HG03066 (cell line): ENCODE data around the gene CTNNA3.

Experiments used
- ATAC-seq: cut with Tn5 transposase; IDR thresholded peaks from one replicate; pipeline ENCODE4 v1.9.1; 2021; ENCODE audit warnings: low read depth; ENCODE audit not compliant: unreplicated experiment

CTNNA3 gene

DNA sequence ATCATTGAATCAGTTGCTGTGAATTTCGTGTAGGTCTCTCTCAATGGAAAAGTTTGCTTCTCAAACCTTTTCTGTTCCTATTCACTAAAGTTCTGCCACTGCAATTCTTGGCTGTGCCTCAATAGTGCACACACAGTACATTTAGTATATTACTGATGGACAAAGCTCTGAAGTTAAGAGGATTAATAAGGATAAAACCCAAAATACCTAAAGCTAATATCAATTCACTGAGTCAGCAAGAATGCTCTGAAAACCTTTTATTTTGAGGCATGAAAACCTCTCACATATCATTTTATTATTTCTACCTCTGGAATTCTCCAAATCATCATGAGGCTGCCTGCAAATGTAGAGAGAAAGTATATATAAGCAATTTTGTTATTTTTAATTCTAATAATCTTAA lies 1403.5 kb downstream of the CTNNA3 start:
- ATAC-seq: no peak

DNA sequence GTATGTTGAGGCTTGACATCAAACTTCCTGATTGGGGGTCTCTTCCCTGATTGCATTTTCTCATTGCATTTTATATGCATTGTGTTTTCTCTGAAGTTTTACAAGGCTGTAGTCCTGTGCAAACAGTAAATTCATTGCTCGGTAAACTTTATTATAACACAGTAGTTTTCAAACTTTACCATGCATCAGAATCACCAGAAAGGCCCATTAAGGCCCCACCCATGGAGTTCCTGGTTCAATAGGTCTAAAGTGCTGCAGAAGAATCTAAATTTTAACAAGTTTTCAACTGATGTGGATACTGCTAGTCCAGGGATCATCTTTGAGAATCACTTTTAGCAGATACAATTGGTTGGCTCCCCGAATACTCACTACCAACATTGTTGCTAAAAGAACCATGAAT lies 1404.9 kb downstream of the CTNNA3 start:
- ATAC-seq: no peak

DNA sequence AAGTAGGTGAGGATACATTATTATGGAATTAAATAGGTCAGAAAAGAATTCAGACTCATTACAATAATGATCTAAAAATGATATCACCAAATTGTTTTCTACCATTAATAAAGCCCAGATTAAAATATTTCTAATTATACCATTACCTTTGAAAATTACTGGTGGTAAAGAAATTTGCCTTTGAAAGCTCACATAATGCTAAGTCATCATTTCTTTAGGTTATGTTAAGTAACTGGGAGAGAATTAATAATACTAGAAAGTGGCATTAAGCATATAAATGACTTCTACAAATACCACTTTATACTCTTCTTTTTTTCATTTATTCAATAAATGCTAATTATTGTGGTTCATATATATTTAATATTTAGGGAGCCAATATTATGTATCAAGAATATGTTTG lies 1411.4 kb downstream of the CTNNA3 start:
- ATAC-seq: no peak

DNA sequence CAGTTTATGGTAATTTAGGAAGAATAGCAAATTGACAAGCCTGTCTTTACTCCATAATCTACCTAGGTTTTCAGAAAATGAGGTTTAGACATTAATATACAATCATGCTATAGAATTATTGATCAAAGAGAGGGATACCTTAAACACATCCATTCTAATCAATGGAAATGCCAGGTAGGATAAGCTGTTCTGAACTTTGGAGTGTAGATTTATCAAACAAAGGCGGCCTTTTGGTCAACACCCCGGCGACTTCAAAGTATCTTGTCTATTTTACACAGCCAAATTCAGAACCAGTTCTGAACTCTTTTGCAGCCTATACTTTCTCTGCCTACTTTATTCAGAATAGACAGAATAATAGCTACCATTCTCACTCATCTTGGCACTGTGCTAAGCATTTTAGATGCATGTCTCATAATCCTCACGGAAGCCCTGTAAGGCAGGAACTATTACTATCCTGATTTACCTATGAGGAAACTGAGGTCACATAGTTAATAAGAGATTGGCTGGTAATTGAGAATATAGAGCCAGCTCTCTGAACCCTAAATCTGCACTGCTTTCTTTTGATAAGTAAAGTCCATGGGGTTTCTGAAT lies 1412.0 kb downstream of the CTNNA3 start:
- no peak for ATAC-seq

DNA sequence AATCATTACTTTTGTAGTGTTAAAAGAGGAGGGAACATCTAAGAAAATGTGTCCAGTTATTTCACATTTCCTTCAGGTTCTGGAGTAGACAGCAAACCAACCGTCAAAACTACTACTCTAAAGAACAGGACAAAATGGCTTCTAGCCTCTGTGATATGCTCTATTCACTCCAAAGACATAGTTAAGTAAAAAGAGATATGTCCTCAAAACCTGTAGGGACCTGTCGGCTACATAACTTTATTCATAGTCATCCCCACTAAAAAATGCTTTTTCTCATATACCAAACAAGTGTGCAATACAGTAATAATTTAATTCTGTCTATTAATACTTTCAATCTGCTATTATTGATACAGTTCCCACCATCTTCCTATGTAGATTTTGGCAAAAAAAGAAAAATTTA lies 1412.9 kb downstream of the CTNNA3 start:
- ATAC-seq: no peak

DNA sequence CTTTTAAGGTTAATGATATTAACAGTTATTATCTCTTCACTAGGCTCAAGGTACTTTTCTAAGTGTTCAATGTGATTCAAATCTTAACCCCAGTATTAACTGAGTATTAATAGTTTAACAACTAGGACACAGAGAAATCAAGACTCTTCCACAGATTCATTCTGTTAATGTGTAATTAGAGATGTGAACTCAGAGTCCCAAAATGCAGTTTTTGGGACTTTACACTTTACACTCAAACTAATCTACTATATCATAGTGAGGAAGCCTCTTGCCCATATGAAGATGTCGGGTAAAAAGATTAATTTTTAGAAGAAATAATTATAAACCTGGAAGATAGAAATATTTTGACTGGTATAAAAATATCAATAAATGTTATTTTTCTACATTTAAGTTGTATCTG lies 1414.7 kb downstream of the CTNNA3 start:
- ATAC-seq: no peak

DNA sequence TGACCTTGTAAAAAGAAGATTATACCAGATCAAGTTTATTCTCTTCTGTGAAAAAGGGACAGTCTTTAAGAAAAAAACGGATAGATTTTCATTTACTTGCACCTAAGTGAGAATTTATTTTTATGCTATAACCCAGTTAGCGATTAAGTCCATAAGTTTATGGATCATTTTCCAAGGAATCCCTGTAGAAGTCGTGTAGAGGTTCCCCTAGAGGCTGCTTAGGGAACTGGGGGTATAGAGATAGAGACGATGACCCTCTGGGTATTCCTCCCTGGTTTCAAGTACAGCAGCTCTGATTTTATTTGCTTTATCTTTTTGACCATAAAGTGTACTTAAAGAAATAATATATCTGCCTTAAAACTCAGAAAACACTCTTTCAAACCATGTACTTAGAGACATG lies 1418.5 kb downstream of the CTNNA3 start:
- no peak for ATAC-seq

DNA sequence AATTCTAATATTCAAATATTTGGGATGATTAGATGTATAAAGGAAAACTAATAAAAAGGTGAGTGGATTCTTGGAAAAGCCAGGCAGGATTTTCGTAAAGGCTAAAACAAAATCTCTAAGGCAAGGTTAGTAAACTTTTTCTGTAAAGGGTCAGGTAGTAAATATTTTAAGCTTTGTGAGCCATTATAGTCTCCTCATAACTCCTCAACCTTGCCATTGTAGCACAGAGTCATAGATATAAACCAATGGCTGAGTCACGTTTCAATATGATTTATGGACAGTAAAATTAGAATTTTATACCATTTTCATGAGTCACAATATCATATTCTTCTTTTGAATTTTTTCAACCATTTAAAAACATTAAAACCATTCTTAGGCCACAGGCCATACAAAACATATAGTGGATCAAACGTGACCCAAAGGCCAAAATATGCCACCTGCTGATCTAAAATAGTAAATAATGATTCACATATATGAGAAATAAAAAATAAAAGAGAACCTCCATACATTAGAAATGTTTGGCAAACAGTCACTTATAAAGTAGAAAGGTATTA lies 1422.0 kb downstream of the CTNNA3 start:
- no peak for ATAC-seq

DNA sequence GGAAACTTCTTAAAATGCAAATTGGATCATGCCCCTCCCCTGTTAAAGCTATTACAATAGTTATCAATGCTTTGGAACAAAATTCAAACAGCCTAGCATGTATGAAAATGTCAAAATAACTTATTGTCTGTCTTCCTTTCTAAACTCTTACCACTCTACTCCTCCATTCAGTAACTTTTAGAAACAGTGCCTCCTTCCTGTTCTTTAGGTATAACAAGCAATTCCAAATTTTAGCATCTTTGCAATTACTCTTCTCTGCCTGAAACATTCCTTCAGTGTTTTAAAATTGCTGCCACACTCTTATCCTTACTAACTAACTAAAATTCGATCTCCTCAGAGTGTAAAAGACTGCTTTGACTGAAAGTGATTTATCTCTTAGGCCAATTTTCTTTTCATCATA lies 1430.6 kb downstream of the CTNNA3 start:
- no peak for ATAC-seq

DNA sequence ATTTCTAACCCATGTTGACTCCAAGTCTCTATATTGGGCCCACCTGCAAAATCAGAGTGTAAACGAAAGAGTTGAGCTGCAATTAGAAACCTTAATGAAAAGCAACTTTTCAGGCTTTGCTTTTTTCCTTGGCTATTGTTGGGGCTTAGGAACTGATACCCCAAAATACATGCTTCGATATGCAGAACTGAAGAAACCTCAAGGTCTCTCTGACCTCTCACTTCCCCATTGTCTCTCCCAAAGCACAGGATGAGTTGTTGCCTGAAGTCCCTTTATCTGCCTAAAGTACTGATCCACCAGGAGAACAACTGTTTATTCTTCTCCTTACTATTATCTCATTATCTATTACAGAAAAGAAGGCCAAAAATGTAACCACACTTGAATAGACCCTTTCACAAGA lies 1436.2 kb downstream of the CTNNA3 start:
- no peak for ATAC-seq

DNA sequence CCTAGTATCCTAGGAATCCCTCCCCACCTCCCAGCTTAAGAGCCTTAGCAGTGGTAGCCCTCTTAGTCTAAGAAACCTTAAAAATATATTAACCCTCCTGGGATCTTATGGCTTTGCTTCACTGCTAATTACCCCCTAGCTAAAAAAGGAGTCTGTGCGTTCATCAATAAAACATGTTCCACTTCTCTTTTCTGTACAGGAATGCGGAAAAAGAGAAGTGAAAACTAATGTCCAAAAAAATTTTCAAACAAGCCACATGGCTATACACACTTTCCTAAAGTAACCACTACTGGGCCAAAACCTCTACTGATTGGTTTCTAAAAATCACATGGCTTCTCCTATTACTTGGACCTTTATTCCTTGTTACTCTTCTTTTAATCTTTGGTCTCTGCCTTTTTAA lies 1437.3 kb downstream of the CTNNA3 start:
- no peak for ATAC-seq

DNA sequence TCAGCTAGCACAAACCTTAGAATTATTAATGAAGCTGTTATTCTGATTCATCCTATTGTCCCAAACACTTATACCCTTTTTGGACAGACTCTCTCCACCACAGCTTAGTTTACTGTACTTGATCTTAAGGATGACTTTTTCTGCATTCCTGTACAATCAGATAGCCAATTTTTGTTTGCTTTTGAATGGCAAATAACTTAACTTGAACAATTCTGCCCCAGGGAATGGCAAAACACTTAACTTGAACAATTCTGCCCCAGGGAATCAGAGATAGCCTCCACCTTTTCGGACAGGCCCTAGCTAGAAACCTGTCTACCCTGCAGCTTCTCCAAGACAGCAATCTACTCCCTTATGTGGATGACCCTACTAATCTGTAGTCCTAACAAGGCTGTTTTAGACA lies 1438.2 kb downstream of the CTNNA3 start:
- ATAC-seq: no peak

DNA sequence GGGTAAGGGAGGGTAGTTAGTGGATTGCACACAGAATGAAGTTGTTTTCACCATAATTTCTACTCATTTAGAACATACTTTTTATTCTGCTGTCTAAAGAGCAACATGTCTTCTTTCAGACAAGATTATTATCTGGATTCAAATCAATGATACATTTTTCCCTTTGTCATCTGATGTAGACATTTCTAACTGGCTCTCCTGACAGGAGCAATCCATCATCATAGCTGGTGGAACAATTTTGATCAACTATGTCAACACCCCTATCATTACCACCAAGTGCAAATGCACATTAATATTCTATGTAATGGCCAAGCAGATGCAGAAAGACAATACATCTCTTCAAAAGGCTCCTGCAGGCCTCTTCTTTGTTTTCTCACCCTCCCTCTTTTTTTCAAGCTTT lies 1443.0 kb downstream of the CTNNA3 start:
- ATAC-seq: no peak

DNA sequence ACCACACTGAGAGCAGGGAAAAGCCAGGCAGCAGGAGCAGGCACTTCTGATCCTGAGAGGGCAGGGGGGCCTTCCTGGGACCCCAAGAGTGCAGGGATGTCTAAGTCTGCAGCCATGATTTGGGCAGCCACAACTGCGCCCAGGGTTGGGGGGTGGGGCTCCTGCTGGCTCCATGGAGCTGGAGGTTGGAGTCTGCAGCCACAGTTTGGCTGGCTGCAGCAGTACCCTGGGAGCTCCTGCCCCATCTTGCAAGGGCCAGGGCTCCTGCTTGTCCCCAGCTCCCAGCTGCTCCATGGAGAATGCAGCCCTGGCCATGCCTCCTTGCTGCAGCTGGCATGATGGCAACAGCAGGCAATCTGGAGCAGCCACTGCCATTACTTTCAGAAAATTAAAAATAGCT lies 1449.8 kb downstream of the CTNNA3 start:
- no peak for ATAC-seq

DNA sequence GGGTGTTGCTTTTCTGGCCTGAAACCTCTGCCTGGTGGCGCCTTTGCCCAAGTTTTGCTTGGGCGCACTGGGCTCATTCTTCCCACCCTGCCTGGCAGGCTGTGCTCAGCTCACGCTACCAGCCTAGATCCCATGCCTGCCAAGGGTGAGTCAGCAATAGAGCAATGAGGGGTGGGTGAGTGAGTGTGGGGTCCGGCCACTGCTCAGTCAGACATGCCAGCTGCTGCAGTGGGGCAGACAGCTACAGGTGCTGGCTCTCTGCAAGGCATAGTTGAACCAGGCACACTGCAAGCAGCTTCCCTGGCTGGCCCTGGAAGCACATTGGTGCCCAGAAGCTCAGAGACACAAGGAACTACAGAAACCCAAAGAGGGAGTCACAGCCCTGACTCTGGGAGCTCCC lies 1451.0 kb downstream of the CTNNA3 start:
- ATAC-seq: no peak

DNA sequence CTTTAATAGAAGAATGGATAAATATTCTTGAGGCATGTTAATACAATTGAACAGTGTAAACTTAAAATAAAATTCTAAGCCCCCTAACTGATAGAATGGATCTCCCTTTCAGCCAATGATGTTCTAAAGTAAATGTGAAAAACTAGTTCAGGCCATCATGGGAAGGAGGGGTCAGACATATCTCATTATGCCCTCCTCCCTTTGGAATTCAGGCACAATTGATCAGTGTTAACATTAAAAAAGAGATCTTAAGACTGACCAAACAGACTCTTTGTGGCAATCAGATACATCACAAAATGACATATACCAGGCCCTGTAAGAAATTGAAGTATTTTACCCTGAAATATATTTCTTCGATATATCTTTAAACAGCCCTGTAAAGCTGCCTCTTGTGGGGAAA lies 1453.1 kb downstream of the CTNNA3 start:
- no peak for ATAC-seq

DNA sequence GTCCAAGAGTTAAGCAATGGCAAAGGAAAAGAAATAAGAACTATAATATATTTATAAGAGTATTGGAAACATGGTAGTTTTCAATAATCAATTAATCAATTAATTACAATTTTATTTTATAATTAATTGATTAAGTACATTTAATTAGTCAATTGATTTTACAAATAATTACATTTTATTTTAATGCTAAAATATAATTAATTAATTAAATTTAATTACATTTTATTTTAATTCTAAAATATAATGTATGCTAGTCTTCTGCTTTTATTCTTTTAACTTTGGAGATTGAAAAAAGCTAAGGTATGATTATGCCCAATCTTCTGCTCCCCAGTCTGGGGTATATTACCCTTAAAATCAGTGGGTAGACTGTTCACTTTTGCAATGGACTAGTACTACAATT lies 1456.9 kb downstream of the CTNNA3 start:
- ATAC-seq: no peak

DNA sequence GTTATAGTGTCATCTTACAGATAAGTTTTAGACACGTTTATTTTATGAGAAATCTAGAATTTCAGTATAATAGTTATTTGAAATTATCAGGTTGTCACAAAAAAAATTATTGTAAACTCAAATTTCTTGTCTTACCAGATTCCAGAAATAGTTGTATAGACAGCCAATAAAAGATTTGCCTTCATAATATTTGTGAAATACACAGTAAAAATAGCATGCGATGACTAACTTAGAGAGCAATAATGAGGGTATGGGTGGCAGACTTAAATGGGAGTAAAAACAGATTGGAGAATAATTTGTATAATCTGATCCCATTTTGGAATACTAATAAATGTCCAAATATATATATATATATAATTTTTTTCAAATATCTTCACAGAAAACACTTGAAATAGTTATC lies 1457.7 kb downstream of the CTNNA3 start:
- no peak for ATAC-seq

DNA sequence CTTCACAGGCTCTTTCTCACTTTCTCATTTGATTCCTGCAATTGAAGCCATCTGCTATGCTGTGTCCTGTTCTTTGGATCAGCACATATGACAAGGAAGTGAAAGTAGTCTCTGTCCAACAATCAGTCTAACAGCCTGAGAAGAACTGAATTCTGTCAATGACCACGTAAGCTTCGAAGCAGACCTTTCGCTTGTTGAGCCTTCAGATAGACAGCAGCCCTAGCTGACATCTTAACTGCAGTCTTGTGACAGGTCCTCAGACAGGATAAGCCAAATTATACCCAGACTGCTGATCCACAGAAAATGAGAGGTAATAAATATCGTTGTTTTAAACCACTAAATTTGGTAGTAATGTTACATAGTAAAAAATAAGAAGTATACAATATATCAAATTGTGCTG lies 1461.1 kb downstream of the CTNNA3 start:
- no peak for ATAC-seq

DNA sequence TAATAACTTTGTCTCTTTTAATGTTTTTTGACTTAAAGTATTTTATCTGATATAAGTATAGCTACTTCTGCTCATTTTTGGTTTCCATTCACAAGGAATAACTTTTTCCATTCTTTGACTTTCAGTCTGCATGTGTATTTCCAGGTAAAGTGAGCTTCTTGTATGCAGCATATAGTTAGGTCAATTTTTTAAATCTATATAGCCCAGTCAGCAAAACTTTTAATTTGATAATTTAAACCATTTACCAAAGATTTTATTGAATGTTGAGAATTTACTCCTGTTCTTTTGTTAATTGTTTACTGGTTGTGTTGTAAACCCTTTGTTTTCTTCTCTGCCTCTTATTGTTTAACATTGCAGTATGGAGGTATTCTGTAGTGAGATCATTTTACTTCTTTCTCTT lies 1467.1 kb downstream of the CTNNA3 start:
- no peak for ATAC-seq

DNA sequence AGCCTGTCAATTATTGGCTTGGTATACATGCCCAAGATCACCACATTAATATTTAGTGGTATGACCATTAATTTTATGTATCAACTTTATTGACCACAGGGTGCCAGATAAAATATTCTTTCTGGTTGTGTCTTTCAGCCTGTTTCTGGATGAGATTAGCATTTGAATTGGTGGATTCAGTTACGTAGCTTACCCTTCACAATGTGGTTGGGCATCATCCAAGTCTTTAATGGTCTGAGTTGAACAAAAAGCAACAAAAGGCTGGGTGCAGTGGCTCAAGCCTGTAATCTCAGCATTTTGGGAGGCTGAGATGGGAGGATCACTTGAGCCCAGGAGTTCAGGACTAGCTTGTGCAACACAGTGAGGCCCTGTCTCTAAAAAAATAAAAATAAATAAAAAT lies 1472.3 kb downstream of the CTNNA3 start:
- no peak for ATAC-seq

DNA sequence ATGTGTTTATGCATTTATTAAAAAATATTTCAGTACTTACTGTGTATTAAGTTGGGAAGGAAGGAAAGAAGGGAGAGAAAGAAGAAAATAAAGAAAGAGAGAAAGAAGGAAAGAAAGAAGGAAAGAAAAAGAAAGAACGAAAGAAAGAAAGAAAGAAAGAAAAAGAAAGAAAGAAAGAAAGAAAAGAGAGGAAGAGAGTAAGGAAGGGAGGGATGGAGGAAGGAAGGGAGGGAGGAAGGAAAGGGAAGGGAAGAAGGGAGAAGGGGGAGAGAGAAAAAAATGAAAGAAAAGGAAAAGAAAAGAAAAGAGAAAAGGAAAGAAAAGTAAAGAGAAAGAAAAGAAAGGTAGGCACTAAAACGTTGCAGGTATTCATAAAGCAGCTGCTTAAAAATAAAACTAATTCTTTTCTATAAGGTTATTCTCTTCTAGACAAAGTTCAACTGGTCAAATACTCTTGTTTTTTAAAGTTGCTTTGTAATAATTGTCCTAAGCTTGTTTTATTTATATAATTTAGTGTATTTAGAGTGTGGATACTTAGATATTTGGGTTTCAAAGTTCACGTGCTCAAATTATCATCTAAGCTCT lies 1473.4 kb downstream of the CTNNA3 start:
- ATAC-seq: no peak
